ENCODE data around the gene OR1L6.

The OR1L6 gene

GRCh38 chr9:122742003-122742402, at the start of gene OR1L6:
OR1L6 (plus strand) TSS chr9:122742303; CDS start chr9:122749848, 7,545 bp downstream.
- no peak for DNase-seq

GRCh38 chr9:122695696-122696095, 46.4 kb upstream of the OR1L6 start:
- DNase-seq: no peak

- no peak for DNase-seq
Observed at GRCh38 chr9:122718038-122718437, 24.1 kb upstream of the OR1L6 start.

- no peak for DNase-seq
Observed at GRCh38 chr9:122719218-122719617, 22.9 kb upstream of the OR1L6 start.

- DNase-seq: no peak
Observed at GRCh38 chr9:122723690-122724089, 18.4 kb upstream of the OR1L6 start, which contains the start of gene OR1L4. OR1L4 (plus strand) TSS chr9:122723990; CDS start chr9:122723990, 0 bp downstream.

- DNase-seq: no peak
Observed at GRCh38 chr9:122754825-122755224, 12.7 kb downstream of the OR1L6 start.

GRCh38 chr9:122767817-122768216, 25.7 kb downstream of the OR1L6 start:
- DNase-seq: no peak

GRCh38 chr9:122777052-122777451, 34.9 kb downstream of the OR1L6 start:
- no peak for DNase-seq

- DNase-seq: no peak
Observed at GRCh38 chr9:122777935-122778627, 36.0 kb downstream of the OR1L6 start.

- DNase-seq: no peak
Observed at GRCh38 chr9:122779181-122779580, 37.1 kb downstream of the OR1L6 start.

GRCh38 chr9:122780026-122780425, 37.9 kb downstream of the OR1L6 start:
- no peak for DNase-seq

GRCh38 chr9:122781671-122782070, 39.6 kb downstream of the OR1L6 start:
- no peak for DNase-seq

GRCh38 chr9:122785269-122785668, 43.2 kb downstream of the OR1L6 start:
- no peak for DNase-seq

GRCh38 chr9:122786338-122786737, 44.2 kb downstream of the OR1L6 start:
- DNase-seq: no peak

- DNase-seq: no peak
Observed at GRCh38 chr9:122788831-122789230, 46.7 kb downstream of the OR1L6 start, which contains the start of gene OR5C1. OR5C1 (plus strand) TSS chr9:122788933; CDS start chr9:122788933, 0 bp downstream.

- no peak for DNase-seq
Observed at GRCh38 chr9:122789256-122790046, 47.3 kb downstream of the OR1L6 start.

- no peak for DNase-seq
Observed at GRCh38 chr9:122791872-122792669, 50.0 kb downstream of the OR1L6 start.

- no peak for DNase-seq
Observed at GRCh38 chr9:122797316-122798063, 55.4 kb downstream of the OR1L6 start.
